NCI-H1092 (cell line): ENCODE results near the gene LRRC45.

ENCODE experiments used
- DNase-seq: peaks from one replicate; lab custom pipeline; 2025; lab: John Stamatoyannopoulos, UW

Gene LRRC45

GRCh38 chr17:82062076-82062983 lies 39.2 kb downstream of the LRRC45 start:
- DNase-seq: no peak

- DNase-seq: no peak
Observed at GRCh38 chr17:82062984-82063368, 39.9 kb downstream of the LRRC45 start.

- no peak for DNase-seq
Observed at GRCh38 chr17:82063424-82064415, 40.6 kb downstream of the LRRC45 start.

- DNase-seq: no peak
Observed at GRCh38 chr17:82064433-82065192, 41.5 kb downstream of the LRRC45 start.

GRCh38 chr17:82065193-82065637 lies 42.1 kb downstream of the LRRC45 start:
- DNase-seq: no peak

DNA sequence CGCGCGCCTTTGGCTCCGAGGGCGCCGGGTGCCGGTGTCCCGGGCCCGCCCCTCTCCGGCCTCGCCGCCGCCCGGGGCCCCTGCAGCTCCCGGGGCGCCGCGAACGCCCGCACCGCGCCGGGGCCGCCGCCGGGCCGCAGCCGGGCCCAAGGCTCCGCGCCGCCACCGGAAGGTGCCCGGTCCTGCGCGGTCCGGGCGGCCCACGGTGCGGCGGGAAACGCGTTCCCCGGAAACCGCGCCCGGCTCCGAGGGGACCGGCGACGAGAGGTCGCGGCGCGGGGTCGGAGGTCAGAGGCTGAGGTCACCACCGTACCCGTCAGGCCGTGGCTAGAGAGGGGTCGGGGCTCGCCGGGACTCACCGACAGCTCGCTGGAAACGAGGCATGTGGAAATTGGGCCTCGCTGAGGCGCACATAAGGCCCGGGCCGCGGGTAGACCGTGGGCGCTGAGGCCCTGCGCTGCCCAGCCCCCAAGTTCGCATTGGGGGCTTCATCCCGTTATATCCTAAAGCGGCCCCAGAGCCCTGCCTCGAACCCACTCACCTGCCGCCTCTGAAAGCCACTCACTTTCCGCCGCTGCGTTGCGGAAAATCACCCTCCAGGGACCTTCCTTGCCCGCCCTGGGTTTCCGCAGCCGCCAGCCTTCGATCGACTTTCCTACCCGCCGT lies 42.7 kb downstream of the LRRC45 start, which contains the start of gene DUS1L:
TSS of gene DUS1L (minus strand) at position 167 of the 666 bp plus-strand sequence. CDS start 745 bp downstream, outside the sequence.
- no peak for DNase-seq

- DNase-seq: no peak
Observed at GRCh38 chr17:82070611-82071010, 47.5 kb downstream of the LRRC45 start.

DNA sequence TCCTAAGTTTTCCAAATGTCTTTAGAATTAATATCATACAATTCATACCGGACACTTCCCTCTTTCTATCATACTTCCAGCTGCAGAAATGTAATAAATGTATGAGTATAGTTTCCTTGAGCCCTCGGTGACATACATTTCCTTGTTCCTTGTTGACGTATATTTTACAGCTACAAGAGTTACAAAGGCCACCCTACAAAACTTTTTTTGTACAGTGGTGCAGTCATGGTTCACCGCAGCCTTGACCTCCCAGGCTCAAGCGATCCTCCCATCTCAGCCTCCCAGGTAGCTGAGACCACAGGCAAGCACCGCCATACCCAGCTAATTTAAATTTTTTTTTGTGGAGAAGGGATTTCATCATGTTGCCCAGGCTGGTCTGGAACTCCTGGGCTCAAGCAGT lies 49.7 kb downstream of the LRRC45 start:
- DNase-seq: no peak

GRCh38 chr17:82073446-82073845 lies 50.3 kb downstream of the LRRC45 start:
- no peak for DNase-seq

DNA sequence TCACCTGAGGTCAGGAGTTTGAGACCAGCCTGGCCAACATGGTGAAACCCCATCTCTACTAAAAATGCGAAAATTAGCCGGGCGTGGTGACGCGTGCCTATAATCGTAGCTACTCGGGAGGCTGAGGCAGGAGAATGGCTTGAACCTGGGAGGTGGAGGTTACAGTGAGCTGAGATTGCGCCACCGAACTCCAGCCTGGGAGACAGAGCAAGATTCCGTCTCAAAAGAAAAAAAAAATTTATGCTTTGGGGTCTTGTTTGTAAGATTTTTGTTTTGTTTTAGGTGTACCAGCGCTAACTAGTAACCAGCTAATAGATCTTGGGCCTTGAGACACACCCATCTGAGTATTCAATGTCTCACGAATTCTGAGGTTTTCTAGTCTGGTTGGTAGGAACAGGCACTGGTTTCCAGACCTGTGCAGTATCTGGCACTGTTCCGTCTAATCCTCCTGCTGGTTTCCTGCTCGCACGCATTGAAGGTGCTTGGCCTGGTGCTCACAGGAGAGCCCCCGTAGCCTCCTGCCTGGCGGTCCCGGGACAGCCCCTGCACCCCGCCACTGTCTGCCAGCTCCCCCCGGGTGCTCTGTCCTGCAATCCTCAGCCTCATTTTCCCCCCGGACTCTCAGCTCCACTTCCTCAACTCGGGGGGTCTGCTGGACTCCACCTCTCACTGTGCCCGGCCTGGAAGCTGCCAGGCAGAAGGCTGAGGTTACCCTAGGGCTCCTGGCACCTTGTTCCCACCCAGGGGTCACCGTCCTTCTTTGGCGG lies 53.1 kb downstream of the LRRC45 start:
- DNase-seq: no peak

GRCh38 chr17:82076785-82077591 lies 53.9 kb downstream of the LRRC45 start:
- no peak for DNase-seq

DNA sequence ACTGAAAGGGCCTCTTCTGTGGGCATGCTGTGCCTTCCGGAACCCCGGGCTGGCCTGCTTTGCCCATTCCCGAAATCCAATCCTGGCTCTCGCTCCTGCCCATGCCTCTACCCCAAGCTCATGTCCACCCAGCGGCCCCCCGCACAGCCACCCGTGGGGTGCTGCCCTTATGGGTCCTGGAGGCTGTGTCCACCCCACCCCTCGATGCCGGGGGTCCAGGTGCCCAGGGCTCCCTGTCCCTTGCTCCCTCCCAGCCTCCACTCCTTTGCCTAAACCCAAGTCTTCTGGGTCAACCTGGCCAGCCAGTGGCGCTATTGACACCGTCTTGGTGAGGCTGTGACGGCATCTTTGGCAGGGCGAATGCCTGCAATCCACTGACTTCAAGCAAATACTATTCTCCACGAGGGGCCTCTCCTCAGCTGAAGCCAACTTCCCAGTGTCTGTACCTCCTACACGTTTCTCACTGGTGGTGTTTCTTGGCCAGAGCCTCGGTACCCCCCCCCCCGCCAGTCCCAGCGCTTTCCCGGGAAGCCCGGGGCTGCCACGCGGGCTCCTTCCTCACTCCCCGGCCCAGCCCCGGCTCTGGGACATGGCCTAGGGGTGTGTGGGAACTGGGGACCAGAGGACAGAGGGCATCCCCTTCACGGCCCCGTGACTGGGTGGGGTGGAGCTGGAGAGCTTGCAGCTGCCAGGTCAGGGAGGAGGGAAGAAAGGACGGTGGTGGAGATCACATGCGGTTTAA lies 54.7 kb downstream of the LRRC45 start:
- no peak for DNase-seq

- DNase-seq: no peak
Observed at GRCh38 chr17:82078433-82078832, 55.3 kb downstream of the LRRC45 start.

GRCh38 chr17:82079001-82079677 lies 56.0 kb downstream of the LRRC45 start:
- no peak for DNase-seq

GRCh38 chr17:82080048-82080788 lies 57.1 kb downstream of the LRRC45 start:
- DNase-seq: no peak
